IMR-90 (cell line): ENCODE data around the gene CMIP.

Source experiments
- CTCF ChIP-seq: conservative IDR thresholded peaks from 2 replicates; pipeline ENCODE4 v1.5.1; 2012; ENCODE audit warnings: mild to moderate bottlenecking, low read depth, low read length, improper control_type of control experiment
- ELK1 ChIP-seq: fragments of 150-350 bp; IDR thresholded peaks from 2 replicates; pipeline ENCODE4 v1.6.1; 2016; ENCODE audit warnings: low read depth, mild to moderate bottlenecking, low read length, moderate library complexity, borderline replicate concordance
- MXI1 ChIP-seq: IDR thresholded peaks from 2 replicates; pipeline ENCODE4 v1.6.1; 2012; ENCODE audit warnings: low read depth, mild to moderate bottlenecking, low read length, moderate library complexity, borderline replicate concordance
- POLR2A ChIP-seq: IDR thresholded peaks from 2 replicates; pipeline ENCODE4 v1.6.1; 2012; ENCODE audit warnings: mild to moderate bottlenecking, low read depth, low read length
- RCOR1 ChIP-seq: IDR thresholded peaks from 2 replicates; pipeline ENCODE4 v1.6.1; 2012; ENCODE audit warnings: mild to moderate bottlenecking, low read length, improper control_type of control experiment; ENCODE audit not compliant: insufficient replicate concordance
- TF ChIP-seq, protein P1 (sequence below): fragments of 150-350 bp; IDR thresholded peaks from 2 replicates; pipeline ENCODE4 v1.6.1; 2017; ENCODE audit warnings: mild to moderate bottlenecking, antibody characterized with exemption, low read length, low read depth

- no peak for TF ChIP-seq CTCF
- no peak for TF ChIP-seq RCOR1
- no peak for TF ChIP-seq POLR2A
- TF ChIP-seq MXI1 = no peak
- TF ChIP-seq, protein P1, sequence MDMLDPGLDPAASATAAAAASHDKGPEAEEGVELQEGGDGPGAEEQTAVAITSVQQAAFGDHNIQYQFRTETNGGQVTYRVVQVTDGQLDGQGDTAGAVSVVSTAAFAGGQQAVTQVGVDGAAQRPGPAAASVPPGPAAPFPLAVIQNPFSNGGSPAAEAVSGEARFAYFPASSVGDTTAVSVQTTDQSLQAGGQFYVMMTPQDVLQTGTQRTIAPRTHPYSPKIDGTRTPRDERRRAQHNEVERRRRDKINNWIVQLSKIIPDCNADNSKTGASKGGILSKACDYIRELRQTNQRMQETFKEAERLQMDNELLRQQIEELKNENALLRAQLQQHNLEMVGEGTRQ = no peak
- TF ChIP-seq ELK1 = no peak
Observed at GRCh38 chr16:81599034-81599744, 154.6 kb downstream of the CMIP start.
